Suppressor macrophage treated with lipopolysaccharide for 4 hours (primary cell): Measurements from ENCODE around the gene GSTO1.
A peak's percentile ranks its signal among the peaks of the same experiment; 100 is the strongest.

Experiments used
- DNase-seq: peaks from one replicate; pipeline ENCODE4 v3.0.0-alpha.2; 2020

The GSTO1 gene

GRCh38 chr10:104251443-104251842 is 3.2 kb upstream of the GSTO1 start:
- no peak for DNase-seq

GRCh38 chr10:104252368-104252767 is 2.3 kb upstream of the GSTO1 start:
- DNase-seq: no peak

- DNase-seq: peak; percentile 22
These were observed 1.6 kb upstream of the GSTO1 start for GRCh38 chr10:104253106-104253505.

GRCh38 chr10:104253606-104254410 is 884 bp upstream of the GSTO1 start:
- DNase-seq: no peak

- DNase-seq: peak; percentile 91
These were observed 754 bp downstream of the GSTO1 start for GRCh38 chr10:104255311-104255981.

GRCh38 chr10:104256335-104256961 is 1.8 kb downstream of the GSTO1 start:
- peak; percentile 25 for DNase-seq

- no peak for DNase-seq
These were observed 2.5 kb downstream of the GSTO1 start for GRCh38 chr10:104257235-104257634.

GRCh38 chr10:104258209-104258608 is 3.5 kb downstream of the GSTO1 start:
- DNase-seq: no peak

- no peak for DNase-seq
These were observed 4.8 kb downstream of the GSTO1 start for GRCh38 chr10:104259456-104259855.

GRCh38 chr10:104259999-104260774 is 5.5 kb downstream of the GSTO1 start:
- peak; percentile 35 for DNase-seq

GRCh38 chr10:104260775-104261115 is 6.1 kb downstream of the GSTO1 start:
- peak; percentile 80 for DNase-seq

- DNase-seq: no peak
These were observed 7.4 kb downstream of the GSTO1 start for GRCh38 chr10:104262055-104262454.

- no peak for DNase-seq
These were observed 10.1 kb downstream of the GSTO1 start for GRCh38 chr10:104264783-104265182.

- DNase-seq: no peak
These were observed 13.2 kb downstream of the GSTO1 start for GRCh38 chr10:104267721-104268404.

- DNase-seq: peak; percentile 19
These were observed 13.7 kb downstream of the GSTO1 start for GRCh38 chr10:104268405-104268712.

- peak; percentile 95 for DNase-seq
These were observed 14.3 kb downstream of the GSTO1 start, which contains the start of gene GSTO2 for GRCh38 chr10:104268713-104269645. TSS of gene GSTO2 (plus strand) at chr10:104269184. CDS start at chr10:104274916, 5,732 bp downstream.

- DNase-seq: no peak
These were observed 18.6 kb downstream of the GSTO1 start for GRCh38 chr10:104273286-104273685.

- DNase-seq: no peak
These were observed 19.3 kb downstream of the GSTO1 start for GRCh38 chr10:104273899-104274575.

GRCh38 chr10:104274762-104275721 is 20.4 kb downstream of the GSTO1 start:
- peak; percentile 35 for DNase-seq

GRCh38 chr10:104276192-104276591 is 21.5 kb downstream of the GSTO1 start:
- DNase-seq: no peak
